Skeletal muscle satellite cell (primary cell): ENCODE data around the gene CRTAC1.

Experiments used
- H3K27me3 ChIP-seq: 2 replicates; pipeline ENCODE4 v1.7.0; 2013; ENCODE audit warnings: low read length; ENCODE audit not compliant: control insufficient read depth, insufficient read depth
- H3K36me3 ChIP-seq: 2 replicates; pipeline ENCODE4 v1.7.0; 2013; ENCODE audit warnings: mild to moderate bottlenecking, control low read depth, low read length; ENCODE audit not compliant: insufficient read depth
- H3K4me1 ChIP-seq: 2 replicates; pipeline ENCODE4 v1.7.0; 2013; ENCODE audit warnings: low read length; ENCODE audit not compliant: control insufficient read depth, insufficient read depth
- H3K4me2 ChIP-seq: 2 replicates; pipeline ENCODE4 v1.7.0; 2013; ENCODE audit warnings: mild to moderate bottlenecking, low read length
- H3K4me3 ChIP-seq: 2 replicates; pipeline ENCODE4 v1.7.0; 2013; ENCODE audit warnings: low read length
- H3K9ac ChIP-seq: 2 replicates; pipeline ENCODE4 v1.7.0; 2013; ENCODE audit warnings: mild to moderate bottlenecking, low read depth, low read length, moderate library complexity
- H3K9me3 ChIP-seq: replicated peaks from 2 replicates; pipeline ENCODE4 v1.7.0; 2013; ENCODE audit warnings: mild to moderate bottlenecking, control low read depth, low read length

CRTAC1 gene

GRCh38 chr10:97905276-97905675 is 125.1 kb downstream of the CRTAC1 start:
- Histone ChIP-seq H3K4me1 (no peaks in the 10 kb centered on the region), H3K9ac (no peak overlapping the region), H3K4me2 (no peak overlapping the region), H3K4me3 (no peak overlapping the region), H3K27me3 (peaks cover 66% of the 10 kb centered on the region), H3K36me3 (no peaks in the 10 kb centered on the region), H3K9me3 (no peaks in the 10 kb centered on the region)

DNA sequence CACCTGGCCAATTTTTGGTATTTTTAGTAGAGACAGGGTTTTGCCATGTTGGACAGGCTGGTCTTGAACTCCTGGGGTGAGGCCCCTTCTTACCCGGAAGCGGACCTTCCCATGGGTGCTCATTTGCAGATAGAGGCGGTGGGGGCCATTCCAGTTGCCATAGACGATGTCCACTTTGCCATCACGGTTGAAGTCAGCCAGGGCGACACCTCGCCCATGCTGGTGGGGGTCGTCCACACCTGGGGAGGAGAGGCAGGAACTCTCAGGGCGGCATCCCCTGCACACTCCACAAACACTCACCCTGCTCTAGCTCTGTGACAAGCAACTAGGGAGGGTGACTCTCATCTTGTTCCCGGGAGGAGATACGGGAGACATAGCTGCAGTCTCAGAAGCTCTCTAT is 125.8 kb downstream of the CRTAC1 start:
- no peak overlapping the region for H3K4me2 ChIP-seq
- H3K4me1 ChIP-seq = no peaks in the 10 kb centered on the region
- no peak overlapping the region for H3K4me3 ChIP-seq
- no peaks in the 10 kb centered on the region for H3K9me3 ChIP-seq
- no peaks in the 10 kb centered on the region for H3K36me3 ChIP-seq
- peaks cover 63% of the 10 kb centered on the region for H3K27me3 ChIP-seq
- H3K9ac ChIP-seq = no peak overlapping the region

- Histone ChIP-seq H3K4me3 (no peak overlapping the region), H3K9me3 (no peaks in the 10 kb centered on the region), H3K4me1 (no peaks in the 10 kb centered on the region), H3K4me2 (no peak overlapping the region), H3K9ac (no peak overlapping the region), H3K27me3 (peaks cover 63% of the 10 kb centered on the region), H3K36me3 (no peaks in the 10 kb centered on the region)
These were observed 126.4 kb downstream of the CRTAC1 start for GRCh38 chr10:97904018-97904381.

DNA sequence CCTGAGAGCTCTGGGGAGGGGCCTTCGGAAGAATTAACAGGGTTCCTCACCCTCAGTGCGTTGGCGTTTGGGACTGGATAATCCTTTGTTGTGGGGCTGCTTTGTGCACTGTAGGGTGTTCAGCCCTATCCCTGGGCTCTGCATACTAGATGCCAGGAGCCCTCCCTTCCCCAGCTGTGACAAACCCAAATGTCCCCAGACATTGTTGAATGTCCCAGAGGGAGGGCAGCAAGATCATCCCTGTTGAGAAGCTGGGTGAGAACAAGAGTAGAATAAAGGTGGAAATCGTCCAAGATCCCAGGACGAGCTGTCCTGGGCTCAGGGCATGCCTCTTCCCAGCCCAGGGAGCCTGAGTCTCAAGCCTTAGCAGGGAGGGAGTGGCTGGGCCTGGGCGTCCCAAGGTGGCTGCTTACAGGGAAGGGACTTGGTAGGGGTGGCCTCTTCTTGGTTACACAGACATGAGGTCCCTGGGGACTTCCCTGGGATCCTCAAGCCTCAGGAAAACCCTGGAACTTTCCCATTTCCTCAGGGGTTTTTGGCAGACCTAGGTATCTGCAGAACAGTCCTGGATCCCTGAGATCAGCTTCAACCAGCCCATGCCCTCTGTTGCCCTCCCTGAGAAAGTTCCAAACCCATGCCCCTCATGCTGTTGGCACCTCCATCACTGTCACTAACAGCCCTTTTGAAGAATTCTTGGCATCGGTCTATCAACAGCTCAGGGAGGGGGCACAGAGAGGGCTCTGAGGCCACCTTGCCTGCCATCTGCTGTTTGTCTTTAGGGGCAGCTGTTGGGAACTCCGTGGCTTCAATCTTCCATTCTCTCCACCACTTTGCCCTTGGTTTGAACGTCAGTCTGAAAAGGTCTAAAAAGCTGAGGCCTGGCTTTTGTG is 127.0 kb downstream of the CRTAC1 start:
- Histone ChIP-seq H3K4me1 (no peaks in the 10 kb centered on the region), H3K27me3 (peaks cover 65% of the 10 kb centered on the region), H3K9me3 (no peaks in the 10 kb centered on the region), H3K36me3 (no peaks in the 10 kb centered on the region), H3K4me3 (no peak overlapping the region), H3K9ac (no peak overlapping the region), H3K4me2 (no peak overlapping the region)

- Histone ChIP-seq H3K9ac (no peak overlapping the region), H3K27me3 (peaks cover 61% of the 10 kb centered on the region), H3K4me2 (no peak overlapping the region), H3K4me3 (no peak overlapping the region), H3K9me3 (no peaks in the 10 kb centered on the region), H3K36me3 (no peaks in the 10 kb centered on the region), H3K4me1 (no peaks in the 10 kb centered on the region)
These were observed 129.0 kb downstream of the CRTAC1 start for GRCh38 chr10:97901381-97901780.

GRCh38 chr10:97898429-97898828 is 132.0 kb downstream of the CRTAC1 start:
- Histone ChIP-seq H3K9me3 (no peaks in the 10 kb centered on the region), H3K4me1 (no peaks in the 10 kb centered on the region), H3K4me2 (no peak overlapping the region), H3K9ac (no peak overlapping the region), H3K36me3 (no peaks in the 10 kb centered on the region), H3K27me3 (peaks cover 62% of the 10 kb centered on the region), H3K4me3 (no peak overlapping the region)

DNA sequence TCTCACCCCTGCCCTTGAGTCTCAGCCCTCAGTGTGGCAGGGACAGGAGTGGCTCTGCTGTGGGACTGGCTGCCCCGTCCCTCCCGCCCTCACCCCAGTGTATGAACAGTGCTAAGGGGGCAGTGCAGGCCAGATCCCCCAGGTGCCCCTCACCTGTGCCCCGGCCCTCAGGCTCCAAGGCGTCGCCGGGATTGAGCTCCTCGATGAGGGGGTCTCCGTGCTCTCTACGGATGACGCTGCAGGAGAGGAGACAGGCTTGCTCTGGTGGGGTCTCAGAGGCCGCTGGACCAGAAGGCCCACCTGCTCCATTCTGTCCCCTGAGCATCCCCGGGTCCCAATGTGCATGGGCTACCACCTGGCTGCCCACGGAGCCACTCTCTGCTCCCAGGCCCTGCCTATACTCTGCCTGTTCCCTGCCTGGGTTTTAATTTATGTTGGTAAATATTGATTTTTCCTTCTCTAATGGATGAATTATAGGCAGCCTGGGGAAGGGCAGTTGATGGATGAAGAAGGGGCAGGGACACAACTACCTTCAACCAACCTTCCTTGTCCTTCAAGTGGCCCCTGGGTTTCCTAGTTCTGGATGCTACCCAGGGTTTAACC is 133.6 kb downstream of the CRTAC1 start:
- Histone ChIP-seq H3K4me3 (no peak overlapping the region), H3K9me3 (no peaks in the 10 kb centered on the region), H3K4me2 (no peak overlapping the region), H3K4me1 (no peaks in the 10 kb centered on the region), H3K9ac (no peak overlapping the region), H3K27me3 (peaks cover 65% of the 10 kb centered on the region), H3K36me3 (no peaks in the 10 kb centered on the region)

GRCh38 chr10:97895915-97896314 is 134.5 kb downstream of the CRTAC1 start:
- Histone ChIP-seq H3K4me1 (no peaks in the 10 kb centered on the region), H3K9me3 (no peaks in the 10 kb centered on the region), H3K27me3 (peaks cover 62% of the 10 kb centered on the region), H3K4me3 (no peak overlapping the region), H3K4me2 (no peak overlapping the region), H3K36me3 (no peaks in the 10 kb centered on the region), H3K9ac (no peak overlapping the region)

- Histone ChIP-seq H3K4me1 (no peaks in the 10 kb centered on the region), H3K4me3 (no peak overlapping the region), H3K36me3 (no peaks in the 10 kb centered on the region), H3K27me3 (peaks cover 62% of the 10 kb centered on the region), H3K4me2 (no peak overlapping the region), H3K9ac (no peak overlapping the region), H3K9me3 (no peaks in the 10 kb centered on the region)
These were observed 135.3 kb downstream of the CRTAC1 start for GRCh38 chr10:97895084-97895483.

- Histone ChIP-seq H3K4me1 (peaks cover 5% of the 10 kb centered on the region), H3K9me3 (no peaks in the 10 kb centered on the region), H3K36me3 (no peaks in the 10 kb centered on the region), H3K9ac (no peak overlapping the region), H3K27me3 (peaks cover 59% of the 10 kb centered on the region), H3K4me3 (no peak overlapping the region), H3K4me2 (no peak overlapping the region)
These were observed 136.3 kb downstream of the CRTAC1 start for GRCh38 chr10:97894092-97894491.

GRCh38 chr10:97892939-97893338 is 137.5 kb downstream of the CRTAC1 start:
- Histone ChIP-seq H3K36me3 (no peaks in the 10 kb centered on the region), H3K4me2 (no peak overlapping the region), H3K4me3 (no peak overlapping the region), H3K27me3 (peaks cover 48% of the 10 kb centered on the region), H3K4me1 (peaks cover 14% of the 10 kb centered on the region), H3K9ac (no peak overlapping the region), H3K9me3 (no peaks in the 10 kb centered on the region)

- no peak overlapping the region for H3K9ac ChIP-seq
- peaks cover 14% of the 10 kb centered on the region for H3K4me1 ChIP-seq
- no peaks in the 10 kb centered on the region for H3K9me3 ChIP-seq
- H3K4me3 ChIP-seq = no peak overlapping the region
- peaks cover 43% of the 10 kb centered on the region for H3K27me3 ChIP-seq
- no peaks in the 10 kb centered on the region for H3K36me3 ChIP-seq
- no peak overlapping the region for H3K4me2 ChIP-seq
These were observed 137.9 kb downstream of the CRTAC1 start for GRCh38 chr10:97892506-97892905.
